ENCODE measurements around the gene MEMO1. TPM values are rescaled to one million over a fixed set of nuclear protein-coding genes. Genes with fewer than 3 reads are reported as not detected.

Gene MEMO1
- total RNA-seq, 2 experiments from 2014 or later = 39.6 to 39.8 TPM

GRCh38 chr2:31835450-31835849 is 175.4 kb downstream of the MEMO1 start:
- Histone ChIP-seq H3K4me3 (ENCODE audit: low read length) (no peak overlapping the region), H3K4me1 (ENCODE audit: insufficient read depth, low read length) (no peaks in the 10 kb centered on the region), H3K36me3 (ENCODE audit: insufficient read depth, low read length) (no peaks in the 10 kb centered on the region), H3K27ac (ENCODE audit: low read depth in 1 of 2, low read length in 2 of 2) (no peak overlapping the region), H3K9me3 (ENCODE audit: control insufficient read depth in 1 of 2, insufficient read depth in 1 of 2, low read length in 2 of 2) (no peaks in the 10 kb centered on the region), H3K27me3 (ENCODE audit: control insufficient read depth in 1 of 2, insufficient read depth in 2 of 2, low read length in 2 of 2) (no peaks in the 10 kb centered on the region)
- POLR2A ChIA-PET = no interaction called here
- no peak for ATAC-seq (ENCODE audit: poor library complexity)
- Mint-ChIP-seq H3K27me3 (no peaks in the 10 kb centered on the region), H3K36me3 (ENCODE audit: low read depth) (no peaks in the 10 kb centered on the region), H3K27ac (no peak overlapping the region), H3K9me3 (no peaks in the 10 kb centered on the region), H3K4me1 (ENCODE audit: low read depth) (no peaks in the 10 kb centered on the region), H3K4me3 (no peak overlapping the region)
- CTCF ChIA-PET = no interaction called here
- no peak for DNase-seq
- intact Hi-C loops (cut with DNase I, micrococcal nuclease) = no loop called here
- TF ChIP-seq CTCF (IDR thresholded peaks at IDR 0.05) = no peak

- Histone ChIP-seq H3K36me3 (ENCODE audit: insufficient read depth, low read length) (no peaks in the 10 kb centered on the region), H3K27me3 (ENCODE audit: control insufficient read depth in 1 of 2, insufficient read depth in 2 of 2, low read length in 2 of 2) (peaks cover 0 to 4% of the 10 kb centered on the region in 2 experiments), H3K9me3 (ENCODE audit: control insufficient read depth in 1 of 2, insufficient read depth in 1 of 2, low read length in 2 of 2) (peaks cover 6 to 7% of the 10 kb centered on the region in 2 experiments), H3K27ac (ENCODE audit: low read depth in 1 of 2, low read length in 2 of 2) (no peak overlapping the region), H3K4me3 (ENCODE audit: low read length) (no peak overlapping the region), H3K4me1 (ENCODE audit: insufficient read depth, low read length) (no peaks in the 10 kb centered on the region)
- Mint-ChIP-seq H3K4me3 (no peak overlapping the region), H3K9me3 (peaks cover 4% of the 10 kb centered on the region), H3K27ac (no peak overlapping the region), H3K27me3 (peaks cover 6% of the 10 kb centered on the region), H3K4me1 (ENCODE audit: low read depth) (no peaks in the 10 kb centered on the region), H3K36me3 (ENCODE audit: low read depth) (no peaks in the 10 kb centered on the region)
- intact Hi-C loops (cut with DNase I, micrococcal nuclease) = no loop called here
- POLR2A ChIA-PET = no interaction called here
- DNase-seq = no peak
- ATAC-seq (ENCODE audit: poor library complexity) = no peak
- CTCF ChIA-PET = no interaction called here
- no peak for TF ChIP-seq CTCF (IDR thresholded peaks at IDR 0.05)
Observed at GRCh38 chr2:31832363-31832762, 178.4 kb downstream of the MEMO1 start.

GRCh38 chr2:31831585-31831984 is 179.2 kb downstream of the MEMO1 start:
- no peak overlapping the region for H3K4me3 ChIP-seq (ENCODE audit: low read length)
- CTCF ChIA-PET = no interaction called here
- H3K27me3 ChIP-seq (ENCODE audit: control insufficient read depth in 1 of 2, insufficient read depth in 2 of 2, low read length in 2 of 2) = peaks cover 0 to 4% of the 10 kb centered on the region in 2 experiments
- no peak overlapping the region for H3K27ac ChIP-seq (ENCODE audit: low read depth in 1 of 2, low read length in 2 of 2)
- ATAC-seq (ENCODE audit: poor library complexity) (no peak), DNase-seq (no peak)
- Mint-ChIP-seq H3K36me3 (ENCODE audit: low read depth) (no peaks in the 10 kb centered on the region), H3K27me3 (peaks cover 11% of the 10 kb centered on the region), H3K4me3 (no peak overlapping the region), H3K27ac (no peak overlapping the region), H3K9me3 (peaks cover 4% of the 10 kb centered on the region), H3K4me1 (ENCODE audit: low read depth) (no peaks in the 10 kb centered on the region)
- POLR2A ChIA-PET = no interaction called here
- H3K4me1 ChIP-seq (ENCODE audit: insufficient read depth, low read length) = no peaks in the 10 kb centered on the region
- intact Hi-C loops (cut with DNase I, micrococcal nuclease) = no loop called here
- H3K36me3 ChIP-seq (ENCODE audit: insufficient read depth, low read length) = no peaks in the 10 kb centered on the region
- TF ChIP-seq CTCF (IDR thresholded peaks at IDR 0.05) = no peak
- H3K9me3 ChIP-seq (ENCODE audit: control insufficient read depth in 1 of 2, insufficient read depth in 1 of 2, low read length in 2 of 2) = peaks cover 6 to 7% of the 10 kb centered on the region in 2 experiments
